HG02981 (cell line): Measurements from ENCODE around the gene RAB40C.

ENCODE experiments used
- ATAC-seq: cut with Tn5 transposase; IDR thresholded peaks from one replicate; pipeline ENCODE4 v1.9.1; 2021; ENCODE audit warnings: mild to moderate bottlenecking, moderate library complexity; ENCODE audit not compliant: unreplicated experiment

Gene RAB40C

GRCh38 chr16:558298-559020 is 31.4 kb upstream of the RAB40C start:
- no peak for ATAC-seq

- ATAC-seq, result no peak
Observed at GRCh38 chr16:559021-559380, 30.9 kb upstream of the RAB40C start.

DNA sequence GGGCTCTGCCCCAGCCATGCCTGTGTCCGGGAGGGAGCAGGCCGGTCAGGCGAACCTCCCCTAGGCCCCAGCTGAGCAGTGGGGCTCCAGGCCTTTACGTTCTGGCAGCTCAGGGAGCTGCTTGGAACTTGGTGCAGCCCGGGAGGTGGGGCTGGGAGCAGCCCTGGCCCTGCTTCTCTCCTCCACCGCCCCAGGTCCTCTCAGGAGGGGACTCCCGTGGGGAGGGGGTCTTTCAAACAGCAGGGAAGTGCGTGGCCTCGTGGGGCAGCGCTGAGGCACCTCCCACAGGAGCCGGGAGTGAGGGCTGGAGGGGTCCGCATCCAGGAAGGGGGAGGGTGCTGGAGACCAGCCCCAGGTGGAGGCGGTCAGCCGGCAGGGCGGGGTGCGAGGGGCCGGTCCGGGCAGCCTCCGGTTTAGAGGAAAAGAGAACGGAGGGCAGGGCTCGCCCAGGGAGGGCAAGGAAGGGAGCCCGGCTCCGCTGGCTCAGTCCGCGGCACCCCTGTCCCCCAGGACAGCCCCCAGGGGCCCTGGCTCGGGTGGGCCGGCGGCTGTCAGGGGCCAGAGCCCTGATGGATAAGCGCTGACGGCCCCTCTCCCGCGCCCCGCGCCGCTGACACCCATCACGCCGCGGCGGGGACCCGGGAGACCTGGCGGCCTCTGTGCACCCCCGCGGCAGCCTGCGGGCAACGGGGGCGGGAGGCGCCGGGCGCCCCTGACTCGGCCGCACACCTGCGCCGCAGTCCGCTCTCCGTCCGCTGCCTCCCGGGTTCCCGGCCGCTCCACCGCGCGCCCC is 30.3 kb upstream of the RAB40C start:
- ATAC-seq, result no peak

DNA sequence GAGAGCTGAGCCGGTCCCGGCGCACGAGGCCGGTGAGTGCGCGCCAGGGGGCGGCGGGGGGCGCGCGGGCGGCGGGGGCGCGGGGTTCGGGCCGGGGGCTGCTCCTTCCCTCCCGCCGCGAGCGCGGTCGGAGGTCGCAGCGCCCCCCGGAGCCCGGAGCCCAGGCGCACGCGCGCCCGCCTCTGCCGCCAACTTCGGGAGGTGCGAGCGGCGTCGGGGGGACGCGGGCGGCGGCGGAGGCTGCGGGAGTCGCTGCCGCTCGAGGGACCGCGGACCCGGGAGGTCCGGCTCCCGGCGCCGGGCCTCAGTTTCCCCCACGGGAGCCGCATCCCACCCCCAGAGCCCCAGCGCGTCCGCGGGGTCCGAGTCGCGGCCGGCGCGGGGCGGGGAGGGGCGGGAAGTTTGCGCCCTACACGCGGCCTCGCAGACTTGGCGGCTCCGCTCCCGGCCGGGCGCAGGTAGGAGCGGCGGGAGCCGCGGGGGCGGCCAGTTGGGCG is 29.6 kb upstream of the RAB40C start, which contains the start of gene PRR35:
TSS of gene PRR35 (plus strand) at position 191 of the 497 bp plus-strand sequence. CDS start 2,901 bp downstream, outside the sequence.
- ATAC-seq, result no peak

- ATAC-seq, result no peak
Observed at GRCh38 chr16:560701-561412, 29.0 kb upstream of the RAB40C start.

GRCh38 chr16:561413-561794 is 28.5 kb upstream of the RAB40C start:
- ATAC-seq, result no peak

GRCh38 chr16:561957-562938 is 27.6 kb upstream of the RAB40C start:
- ATAC-seq, result no peak

- no peak for ATAC-seq
Observed at GRCh38 chr16:563072-563644, 26.7 kb upstream of the RAB40C start.

- no peak for ATAC-seq
Observed at GRCh38 chr16:564690-565418, 25.0 kb upstream of the RAB40C start.

GRCh38 chr16:565419-566330 is 24.2 kb upstream of the RAB40C start:
- no peak for ATAC-seq

- ATAC-seq, result no peak
Observed at GRCh38 chr16:566475-567372, 23.1 kb upstream of the RAB40C start, which contains the start of gene NHLRC4. Gene NHLRC4 (plus strand): TSS chr16:567005. CDS start chr16:568048, 1,043 bp downstream.

DNA sequence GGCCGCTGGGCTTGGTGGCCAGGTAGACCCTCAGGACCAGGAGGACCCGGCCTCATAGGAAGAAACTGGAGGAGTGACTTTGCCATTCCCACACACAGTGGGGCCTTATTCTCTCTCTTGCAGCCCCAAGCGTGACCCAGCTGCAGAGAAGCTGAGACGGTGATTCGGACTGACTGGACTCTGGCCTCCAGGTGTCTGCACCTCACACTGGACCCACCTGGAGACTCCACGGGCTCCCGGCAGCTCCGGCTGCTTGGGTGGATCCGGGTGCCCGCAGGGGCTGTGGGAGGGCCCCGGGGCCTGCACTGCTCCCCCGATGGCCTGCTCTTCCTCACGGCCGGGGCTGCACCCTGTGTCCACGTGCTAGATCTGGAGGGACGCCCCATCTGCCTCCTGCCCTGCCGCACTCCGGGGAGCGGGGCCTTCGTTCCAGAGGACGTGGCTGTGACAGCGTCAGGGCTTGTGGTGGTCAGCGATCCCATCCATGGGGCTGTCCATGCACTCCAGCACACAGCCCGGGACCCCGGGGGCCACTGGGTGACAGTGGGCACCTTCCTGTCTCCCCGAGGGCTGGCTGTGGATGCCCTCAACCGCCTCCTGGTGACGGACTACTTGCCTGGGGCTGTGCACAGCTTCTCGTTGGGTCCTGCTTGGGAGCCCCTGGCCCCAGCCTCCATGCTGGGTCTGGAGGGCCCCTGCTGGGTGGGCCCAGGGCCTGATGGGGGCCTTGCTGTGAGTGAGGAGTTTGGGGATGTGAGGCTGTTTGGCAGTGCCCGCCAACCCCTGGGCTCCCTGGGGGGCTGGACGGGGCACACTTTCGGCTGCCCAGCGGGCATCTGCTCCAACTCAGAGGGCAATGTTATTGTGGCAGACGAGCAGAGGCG is 22.3 kb upstream of the RAB40C start:
- ATAC-seq, result no peak

DNA sequence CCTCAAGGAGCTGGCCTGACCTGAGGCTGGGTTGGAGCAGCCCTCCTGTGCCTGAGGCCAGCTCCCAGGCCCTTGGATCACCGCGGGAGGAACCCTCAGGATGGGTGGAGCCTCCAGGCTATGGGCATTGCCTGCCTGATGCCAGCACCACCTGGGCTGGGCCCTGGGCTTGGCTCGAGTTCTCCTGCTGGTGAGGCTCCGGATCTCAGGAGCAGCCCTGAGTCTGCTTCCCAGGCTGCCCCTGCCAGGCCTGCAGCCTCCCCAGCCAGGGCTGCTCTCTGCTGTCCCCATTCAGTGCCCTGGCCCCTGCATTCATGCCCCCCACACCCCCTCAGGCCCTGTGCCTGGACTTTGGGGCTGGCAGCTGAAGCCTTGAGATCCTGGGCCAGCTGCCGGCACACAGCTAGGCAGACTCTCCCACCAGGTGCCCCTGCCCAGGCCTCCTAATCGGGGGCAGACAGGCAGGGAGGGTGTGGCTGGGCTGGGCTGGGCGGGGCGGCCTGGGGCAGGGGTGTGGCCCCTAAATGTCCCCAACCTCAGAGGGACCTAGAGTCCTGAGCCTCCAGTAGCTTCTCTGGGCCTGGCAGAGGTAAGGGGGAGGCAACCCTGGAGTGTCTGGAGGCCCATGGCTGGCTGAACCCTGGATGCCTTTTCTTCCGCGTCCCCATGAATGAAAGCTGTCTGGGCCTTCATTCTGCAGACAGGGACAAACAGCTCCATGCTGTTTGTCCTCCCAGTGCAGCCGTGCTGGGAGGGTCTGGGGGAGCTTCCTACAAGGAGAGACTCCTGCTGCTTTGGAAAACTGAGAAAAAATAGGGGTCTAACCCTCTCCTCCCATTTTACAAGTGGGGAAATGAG is 21.2 kb upstream of the RAB40C start:
- ATAC-seq, result no peak

- no peak for ATAC-seq
Observed at GRCh38 chr16:569445-570254, 20.2 kb upstream of the RAB40C start, which contains the start of gene PIGQ. Gene PIGQ (plus strand): TSS chr16:569968. CDS start chr16:574075, 4,107 bp downstream.
